HG03039 (cell line): ENCODE results near the gene LRP6.

Source experiments
- ATAC-seq: cut with Tn5 transposase; IDR thresholded peaks from one replicate; pipeline ENCODE4 v1.9.1; 2021; ENCODE audit warnings: mild to moderate bottlenecking, moderate library complexity; ENCODE audit not compliant: unreplicated experiment

Gene LRP6

GRCh38 chr12:12083688-12084087 is 183.2 kb downstream of the LRP6 start:
- ATAC-seq: no peak

GRCh38 chr12:12081836-12082497 is 184.9 kb downstream of the LRP6 start:
- ATAC-seq: peak; percentile 53

GRCh38 chr12:12079291-12079690 is 187.6 kb downstream of the LRP6 start:
- no peak for ATAC-seq

- ATAC-seq: no peak
Observed at GRCh38 chr12:12072064-12072760, 194.6 kb downstream of the LRP6 start.

GRCh38 chr12:12070674-12071656 is 195.9 kb downstream of the LRP6 start, which contains the start of gene BCL2L14:
Gene BCL2L14, plus strand, starts transcription at chr12:12070939. Its CDS starts 8,367 bp downstream, at chr12:12079306.
- peak; percentile 53 for ATAC-seq

- no peak for ATAC-seq
Observed at GRCh38 chr12:12069821-12070548, 196.9 kb downstream of the LRP6 start.

- ATAC-seq: no peak
Observed at GRCh38 chr12:12068751-12069150, 198.1 kb downstream of the LRP6 start.
